Mesodermal cell (in vitro differentiated cells): ENCODE measurements around the gene IL18RAP.

Source experiments
- H3K27ac ChIP-seq: 2 replicates; pipeline ENCODE4 v1.7.0; 2013; ENCODE audit warnings: mild to moderate bottlenecking, low read depth, low read length, moderate library complexity; ENCODE audit not compliant: severe bottlenecking
- H3K36me3 ChIP-seq: 2 replicates; pipeline ENCODE4 v1.7.1; 2013; ENCODE audit warnings: mild to moderate bottlenecking, low read length, moderate library complexity; ENCODE audit not compliant: control insufficient read depth, insufficient read depth
- H3K4me1 ChIP-seq: one replicate; pipeline ENCODE4 v1.7.1; 2013; ENCODE audit warnings: mild to moderate bottlenecking, low read length; ENCODE audit not compliant: insufficient read depth, control insufficient read depth, poor library complexity, severe bottlenecking
- H3K4me3 ChIP-seq: 2 replicates; pipeline ENCODE4 v1.7.0; 2013; ENCODE audit warnings: low read length, control low read depth, mild to moderate bottlenecking; ENCODE audit not compliant: insufficient read depth, poor library complexity, severe bottlenecking; ENCODE audit errors: extremely low read depth
- H3K9me3 ChIP-seq: 2 replicates; pipeline ENCODE4 v1.7.1; 2013; ENCODE audit warnings: mild to moderate bottlenecking, low read length, moderate library complexity; ENCODE audit not compliant: control insufficient read depth
- WGBS, 2 experiments: methylation state at CpG; one replicate each; pipeline ENCODE4 v1.1.5; 2013; ENCODE audit warnings: missing lambda C conversion rate in 2 of 2; ENCODE audit not compliant: insufficient coverage in 2 of 2; 5-methylcytosine and 5-hydroxymethylcytosine counted together

IL18RAP gene

GRCh38 chr2:102499558-102499957 is 76.6 kb downstream of the IL18RAP start:
- H3K27ac ChIP-seq, result no peak overlapping the region
- no peaks in the 10 kb centered on the region for H3K4me1 ChIP-seq
- whole genome bisulfite sequencing, 2 experiments, result no CpG with 5 or more reads among the region's 1 CpG
- no peaks in the 10 kb centered on the region for H3K9me3 ChIP-seq
- H3K36me3 ChIP-seq, result no peaks in the 10 kb centered on the region
- no peak overlapping the region for H3K4me3 ChIP-seq
